NOMO-1 treated with DMSO at 0.1 percent for 48 hours (cell line): ENCODE data around the gene NUBPL.
A peak's percentile ranks its signal among the peaks of the same experiment; 100 is the strongest.
"Not testable (repeated sequence)": the region's sequence is repeated elsewhere in the genome, so short reads cannot be mapped to it uniquely, and the experiment has no call there.

Source experiments
- DNase-seq: peaks from one replicate; lab custom pipeline; 2025; ENCODE audit not compliant: unreplicated experiment; lab: John Stamatoyannopoulos, UW

Gene NUBPL

DNA sequence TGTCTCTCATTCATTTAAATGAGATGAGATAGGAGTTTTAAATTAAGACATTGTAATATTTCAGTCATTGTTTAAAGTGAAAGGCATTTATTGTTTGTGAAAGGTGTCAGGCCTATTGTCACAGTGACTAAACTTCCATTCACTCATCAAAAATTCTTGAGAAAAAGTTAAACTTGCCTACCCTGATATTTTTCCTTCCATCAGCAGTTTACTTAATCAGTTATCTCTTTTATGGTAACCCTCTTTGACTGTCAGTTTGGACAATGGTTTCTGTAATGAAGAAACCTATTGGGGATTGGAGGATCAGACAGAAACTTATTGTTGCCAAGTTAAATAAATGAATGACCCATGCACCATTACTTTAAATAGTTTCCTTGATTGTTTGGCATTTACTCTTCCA is 241.6 kb downstream of the NUBPL start:
- DNase-seq, result no peak

DNA sequence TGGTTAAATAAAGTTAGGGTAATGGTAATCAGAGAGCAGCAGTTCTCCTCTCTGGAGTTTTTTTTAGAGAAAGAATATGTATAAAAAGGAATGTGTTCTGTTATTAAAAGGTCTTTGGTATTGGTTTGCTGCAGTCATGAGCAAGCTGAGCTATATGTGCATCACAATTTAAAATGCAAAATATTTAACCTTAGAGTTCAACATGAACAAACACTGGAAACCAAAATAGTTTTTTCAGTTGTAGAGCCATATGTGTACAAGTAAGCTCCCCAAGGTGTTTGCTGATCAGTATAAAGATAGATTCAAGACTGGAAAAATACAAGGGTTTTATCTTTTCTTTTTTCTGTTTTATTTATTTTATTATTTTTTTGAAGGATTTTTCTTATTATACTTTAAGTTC is 245.0 kb downstream of the NUBPL start:
- no peak for DNase-seq

- not testable (repeated sequence) for DNase-seq
Observed at GRCh38 chr14:31811693-31812628, 250.8 kb downstream of the NUBPL start.

DNA sequence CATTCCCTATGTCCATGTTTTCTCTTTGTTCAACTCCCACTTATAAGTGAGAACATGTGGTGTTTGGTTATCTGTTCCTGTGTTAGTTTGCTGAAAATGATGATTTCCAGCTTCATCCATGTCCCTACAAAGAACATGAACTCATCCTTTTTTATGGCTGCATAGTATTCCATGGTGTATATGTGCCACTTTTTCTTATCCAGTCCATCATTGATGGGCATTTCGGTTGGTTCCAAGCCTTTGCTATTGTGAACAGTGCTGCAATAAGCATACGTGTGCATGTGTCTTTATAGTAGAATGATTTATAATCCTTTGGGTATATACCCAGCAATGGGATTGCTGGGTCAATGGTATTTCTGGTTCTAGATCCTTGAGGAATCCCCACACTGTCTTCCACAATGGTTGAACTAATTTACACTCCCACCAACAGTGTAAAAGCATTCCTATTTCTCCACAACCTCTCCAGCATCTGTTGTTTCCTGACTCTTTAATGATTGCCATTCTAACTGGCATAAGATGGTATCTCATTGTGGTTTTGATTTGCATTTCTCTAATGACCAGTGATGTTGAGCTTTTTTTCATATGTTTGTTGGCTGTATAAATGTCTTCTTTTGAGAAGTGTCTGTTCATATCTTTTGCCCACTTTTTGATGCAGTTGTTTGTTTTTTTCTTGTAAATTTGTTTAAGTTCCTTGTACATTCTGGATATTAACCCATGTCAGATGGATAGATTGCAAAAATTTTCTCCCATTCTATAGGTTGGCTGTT is 252.7 kb downstream of the NUBPL start:
- not testable (repeated sequence) for DNase-seq

- DNase-seq, result no peak
Observed at GRCh38 chr14:31819281-31819680, 258.1 kb downstream of the NUBPL start.

- no peak for DNase-seq
Observed at GRCh38 chr14:31825459-31825858, 264.3 kb downstream of the NUBPL start.

DNA sequence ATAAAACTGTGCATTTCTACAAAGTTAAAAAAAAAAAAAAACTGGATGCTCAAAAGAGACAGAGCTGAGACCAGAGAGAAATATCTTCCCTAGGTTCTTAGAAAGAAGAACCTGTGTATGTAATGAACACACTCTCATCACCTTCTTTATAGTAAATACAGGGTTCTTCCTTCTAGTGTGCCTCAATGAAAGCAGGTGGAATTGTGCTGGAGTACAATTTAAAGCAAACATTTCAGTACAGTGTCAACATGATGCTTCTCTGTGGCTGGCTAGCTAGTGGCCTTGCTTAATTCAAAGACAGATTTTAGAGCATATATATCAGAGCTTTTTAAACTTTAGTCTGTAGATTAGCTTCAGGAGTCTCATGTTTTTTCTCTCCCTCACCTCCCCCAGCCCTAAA is 266.1 kb downstream of the NUBPL start:
- no peak for DNase-seq

GRCh38 chr14:31828946-31829868 is 268.0 kb downstream of the NUBPL start:
- no peak for DNase-seq

DNA sequence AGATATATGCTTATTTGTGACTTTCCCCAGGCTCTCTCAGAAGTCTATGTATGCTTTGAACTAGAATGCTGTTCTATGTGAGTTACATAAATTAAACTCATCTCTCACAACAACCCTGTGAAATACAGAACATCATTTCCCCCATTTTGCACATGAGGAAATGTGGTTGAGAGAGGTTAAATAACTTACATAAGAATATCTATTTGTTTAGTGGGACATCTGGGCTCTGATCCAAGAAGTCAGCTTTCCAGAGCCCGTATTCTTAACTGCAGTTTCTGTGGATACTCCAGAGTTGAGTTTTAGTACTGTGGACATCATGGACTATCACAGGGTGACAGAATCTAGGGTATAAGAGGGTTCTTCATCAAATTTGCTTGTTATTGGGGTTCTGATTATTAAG is 273.4 kb downstream of the NUBPL start:
- no peak for DNase-seq

- DNase-seq, result no peak
Observed at GRCh38 chr14:31835049-31835448, 273.8 kb downstream of the NUBPL start.

GRCh38 chr14:31837031-31837430 is 275.8 kb downstream of the NUBPL start:
- DNase-seq, result no peak

GRCh38 chr14:31842899-31843298 is 281.7 kb downstream of the NUBPL start:
- DNase-seq, result no peak

- DNase-seq, result peak; percentile 47
Observed at GRCh38 chr14:31843361-31844091, 282.3 kb downstream of the NUBPL start.

DNA sequence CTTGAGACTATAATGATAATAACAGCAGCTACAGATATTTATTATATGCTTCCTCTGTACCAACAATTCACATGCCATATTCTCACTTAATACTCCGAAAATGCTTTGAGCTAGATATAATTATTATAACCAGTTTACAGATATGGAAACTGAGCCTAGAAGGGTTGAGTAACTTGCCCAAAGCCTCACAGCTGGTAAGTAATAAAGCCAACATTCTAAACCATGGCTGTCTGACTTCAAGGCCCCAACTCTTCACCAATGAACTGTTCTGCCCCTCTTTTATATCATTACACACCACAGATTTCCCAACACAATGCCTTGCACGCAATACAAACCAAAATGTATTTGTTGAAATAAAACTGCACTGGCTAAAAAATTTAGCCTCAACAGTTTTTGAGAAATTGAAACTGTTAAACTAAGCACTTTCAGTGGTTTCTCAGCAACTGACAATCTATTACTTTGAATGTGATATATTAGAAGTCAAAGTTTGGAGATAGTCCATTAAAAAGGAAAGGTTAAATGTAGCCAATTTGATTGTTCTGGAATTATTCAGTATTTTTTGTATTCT is 293.4 kb downstream of the NUBPL start:
- DNase-seq, result no peak

- DNase-seq, result no peak
Observed at GRCh38 chr14:31855262-31855661, 294.1 kb downstream of the NUBPL start.

GRCh38 chr14:31856003-31856402 is 294.8 kb downstream of the NUBPL start:
- DNase-seq, result not testable (repeated sequence)

DNA sequence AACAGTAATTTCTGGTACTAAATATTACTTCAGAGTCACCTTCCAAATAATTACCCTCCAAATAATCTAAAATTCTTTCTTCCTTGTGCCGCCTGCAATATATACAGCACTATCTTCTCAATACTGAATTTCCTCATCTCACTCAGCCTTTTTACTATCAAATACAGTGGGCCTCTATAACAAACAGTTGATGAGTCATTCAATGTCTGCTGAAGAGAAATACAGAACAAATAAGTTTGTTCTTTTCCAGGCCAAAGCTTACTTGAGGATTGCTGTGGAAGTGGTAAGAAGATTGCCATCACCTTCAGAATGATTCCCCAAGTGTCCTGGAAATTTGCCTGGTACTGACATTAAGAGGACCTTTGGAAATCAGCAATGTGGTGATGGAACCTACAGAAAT is 297.7 kb downstream of the NUBPL start:
- DNase-seq, result no peak

GRCh38 chr14:31864937-31865855 is 304.0 kb downstream of the NUBPL start:
- no peak for DNase-seq

DNA sequence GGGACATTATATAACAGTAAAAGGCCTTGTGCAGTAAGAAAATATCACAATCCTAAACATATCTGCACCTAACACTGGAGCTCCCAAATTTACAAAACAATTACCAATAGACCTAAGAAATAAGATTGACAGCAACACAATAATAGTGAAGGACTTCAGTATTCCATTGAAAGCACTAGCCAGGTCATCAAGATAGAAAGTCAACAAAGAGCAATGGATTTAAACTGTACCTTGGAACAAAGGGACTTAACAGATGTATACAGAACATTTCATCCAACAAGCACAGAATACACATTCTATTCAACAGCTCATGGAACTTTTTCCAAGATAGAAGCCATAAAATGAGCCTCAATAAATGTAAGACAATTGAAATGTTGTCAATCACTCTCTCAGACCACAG is 306.4 kb downstream of the NUBPL start:
- no peak for DNase-seq
